D721Med (cell line): ENCODE data around the gene PTTG1IP2.

Source experiments
- DNase-seq: peaks from one replicate; pipeline ENCODE4 v3.0.0; 2011; ENCODE audit warnings: low spot score; ENCODE audit not compliant: insufficient read length
- FAIRE-seq: peaks from 2 replicates; lab custom pipeline; 2011; peaks lifted over from hg19 to GRCh38; lab: Jason Lieb, UNC
- CTCF ChIP-seq: IDR thresholded peaks from 2 replicates; pipeline ENCODE4 v1.5.1; 2012; ENCODE audit warnings: mild to moderate bottlenecking, control low read depth; ENCODE audit not compliant: insufficient read depth; ENCODE audit errors: missing control alignments

PTTG1IP2 gene

GRCh38 chr7:90469554-90469953 is at the start of gene PTTG1IP2:
PTTG1IP2 (plus strand) TSS chr7:90469639; CDS start chr7:90469787, 148 bp downstream.
- FAIRE-seq (no peak), DNase-seq (no peak)
- no peak for TF ChIP-seq CTCF

DNA sequence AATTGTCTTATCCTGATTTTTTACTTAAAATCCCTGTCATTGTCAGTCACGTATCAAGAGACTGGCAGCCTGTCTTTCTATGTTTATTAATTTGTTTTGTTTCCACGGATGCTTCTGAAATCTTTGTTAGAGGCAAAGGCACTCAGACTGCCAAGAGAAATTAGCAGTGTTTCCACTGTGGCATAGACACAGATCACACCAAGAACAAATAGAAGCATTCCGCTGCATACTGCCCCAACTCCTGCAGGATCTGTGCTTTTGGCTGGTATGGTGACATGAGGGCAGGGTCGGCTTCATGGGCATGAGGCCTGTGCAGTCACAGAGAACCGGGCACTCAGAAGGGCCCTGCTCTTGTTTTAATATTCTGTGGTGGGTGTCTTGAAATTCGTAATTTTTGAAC is 47.8 kb upstream of the PTTG1IP2 start:
- DNase-seq (no peak), FAIRE-seq (no peak)
- TF ChIP-seq CTCF: no peak

DNA sequence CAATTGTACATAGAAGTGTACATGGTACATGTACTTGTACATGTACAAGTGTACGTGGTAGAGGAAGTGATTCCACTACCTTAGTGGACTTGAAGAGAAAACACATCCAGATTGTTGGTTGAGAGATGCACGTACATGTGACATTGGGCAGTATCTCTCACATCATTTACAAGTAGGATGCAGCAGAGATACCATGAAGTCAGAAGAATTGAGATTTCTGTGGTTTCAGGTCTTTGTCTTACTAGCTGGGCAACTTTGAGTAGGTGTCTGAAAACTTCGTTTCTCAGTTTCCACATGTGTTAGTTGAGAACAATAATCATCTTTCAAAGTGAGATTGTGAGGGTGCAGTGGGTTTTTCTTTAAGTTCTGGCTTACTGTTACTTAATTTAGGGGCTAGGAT is 44.7 kb upstream of the PTTG1IP2 start:
- DNase-seq (no peak), FAIRE-seq (no peak)
- no peak for TF ChIP-seq CTCF

- no peak for TF ChIP-seq CTCF
- no peak for DNase-seq
- no peak for FAIRE-seq
Measured at GRCh38 chr7:90425376-90425775, 44.1 kb upstream of the PTTG1IP2 start.

DNA sequence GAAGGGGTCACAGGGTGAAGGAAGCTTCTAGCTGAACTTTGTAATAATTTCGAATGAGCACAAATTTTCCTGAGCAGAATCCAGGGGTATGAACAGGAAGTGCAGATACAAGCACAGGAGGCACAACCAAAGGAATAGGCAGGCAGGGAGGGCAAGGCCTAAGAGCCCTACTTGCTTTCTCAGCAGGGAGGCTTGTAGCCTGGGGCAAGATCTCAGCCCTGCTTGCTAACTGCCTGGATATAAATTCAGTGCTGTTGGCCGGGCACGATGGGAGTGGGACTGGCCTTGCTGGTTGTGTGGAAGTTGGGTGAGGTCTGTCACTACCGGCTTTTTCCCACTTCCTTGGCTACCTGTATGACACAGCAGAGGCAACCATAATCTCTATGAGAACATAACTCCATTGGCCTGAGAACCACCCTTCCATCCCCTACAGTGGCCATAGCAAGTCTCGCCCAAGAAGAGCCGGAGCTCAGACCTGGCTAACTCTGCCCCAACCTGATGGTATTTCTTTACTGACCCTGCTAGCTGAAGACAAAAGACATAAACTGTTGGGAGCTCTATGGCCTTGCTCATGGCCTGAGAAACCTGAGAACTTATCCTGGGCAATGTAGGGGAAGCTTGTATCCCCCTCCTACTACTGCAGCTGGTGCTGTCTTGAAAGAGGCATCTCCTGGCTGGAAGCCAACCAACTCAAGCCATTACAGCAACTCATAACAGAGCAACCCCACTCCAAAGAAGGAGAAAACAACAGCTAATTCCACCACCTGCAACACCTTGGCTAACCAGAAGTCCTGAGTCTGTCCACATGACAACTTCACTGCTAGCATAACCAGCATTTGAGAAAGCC is 38.6 kb upstream of the PTTG1IP2 start:
- DNase-seq (no peak), FAIRE-seq (no peak)
- no peak for TF ChIP-seq CTCF

- no peak for FAIRE-seq
- TF ChIP-seq CTCF: no peak
- no peak for DNase-seq
Measured at GRCh38 chr7:90432752-90433151, 36.7 kb upstream of the PTTG1IP2 start.

GRCh38 chr7:90433221-90433620 is 36.2 kb upstream of the PTTG1IP2 start:
- TF ChIP-seq CTCF: no peak
- DNase-seq (no peak), FAIRE-seq (no peak)
